Stomach (tissue), 4 donors: ENCODE measurements around the gene SVIL.

Source experiments
- POLR2A ChIP-seq, 4 donors: fragments of 450-650 bp; IDR thresholded peaks; one replicate each; pipeline ENCODE4 v1.6.1; 2016; ENCODE audit warnings: antibody characterized with exemption in 4 of 4, control low read depth in 2 of 4, mild to moderate bottlenecking in 1 of 4, moderate library complexity in 1 of 4
- TF ChIP-seq, protein P1 (sequence below), 7 experiments: fragments of 450-650 bp in 4 of 7; fragments of 200-600 bp in 3 of 7; sonication (generic) in 3 of 7; IDR thresholded peaks; one replicate each; pipeline ENCODE4 v1.5.1; 2016 to 2019; ENCODE audit warnings: antibody characterized with exemption in 7 of 7, control low read depth in 2 of 7, mild to moderate bottlenecking in 1 of 7

DNA sequence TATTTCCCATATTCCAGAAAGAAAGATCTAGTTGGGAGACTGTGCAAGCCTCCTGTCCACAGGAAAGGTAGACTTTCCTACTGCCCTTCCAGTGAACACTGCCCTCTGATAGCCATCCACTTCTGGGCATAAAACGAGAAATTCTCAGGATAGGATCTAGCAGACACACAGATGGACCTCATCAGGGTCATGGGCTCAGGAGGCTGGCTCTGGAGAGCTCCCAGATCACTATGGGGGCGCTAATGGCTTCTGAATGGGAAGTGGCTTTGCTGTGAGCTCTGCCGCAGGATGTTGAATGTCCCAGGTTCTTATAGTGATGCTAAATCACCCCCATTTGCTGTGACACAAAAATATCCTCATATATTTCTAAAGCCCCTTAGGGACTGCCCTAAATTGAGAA lies 77.1 kb downstream of the SVIL start:
- no peak for TF ChIP-seq POLR2A (IDR thresholded peaks at IDR 0.05)
- TF ChIP-seq, protein P1, sequence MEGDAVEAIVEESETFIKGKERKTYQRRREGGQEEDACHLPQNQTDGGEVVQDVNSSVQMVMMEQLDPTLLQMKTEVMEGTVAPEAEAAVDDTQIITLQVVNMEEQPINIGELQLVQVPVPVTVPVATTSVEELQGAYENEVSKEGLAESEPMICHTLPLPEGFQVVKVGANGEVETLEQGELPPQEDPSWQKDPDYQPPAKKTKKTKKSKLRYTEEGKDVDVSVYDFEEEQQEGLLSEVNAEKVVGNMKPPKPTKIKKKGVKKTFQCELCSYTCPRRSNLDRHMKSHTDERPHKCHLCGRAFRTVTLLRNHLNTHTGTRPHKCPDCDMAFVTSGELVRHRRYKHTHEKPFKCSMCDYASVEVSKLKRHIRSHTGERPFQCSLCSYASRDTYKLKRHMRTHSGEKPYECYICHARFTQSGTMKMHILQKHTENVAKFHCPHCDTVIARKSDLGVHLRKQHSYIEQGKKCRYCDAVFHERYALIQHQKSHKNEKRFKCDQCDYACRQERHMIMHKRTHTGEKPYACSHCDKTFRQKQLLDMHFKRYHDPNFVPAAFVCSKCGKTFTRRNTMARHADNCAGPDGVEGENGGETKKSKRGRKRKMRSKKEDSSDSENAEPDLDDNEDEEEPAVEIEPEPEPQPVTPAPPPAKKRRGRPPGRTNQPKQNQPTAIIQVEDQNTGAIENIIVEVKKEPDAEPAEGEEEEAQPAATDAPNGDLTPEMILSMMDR (IDR thresholded peaks at IDR 0.05), result no peak
